Measurements from ENCODE around the gene LPO.

The LPO gene

GRCh38 chr17:58228679-58229078 lies 9.7 kb upstream of the LPO start:
- H3K4me3 ChIP-seq (ENCODE audit: low read depth, low read length) = no peak overlapping the region

- H3K4me3 ChIP-seq (ENCODE audit: low read depth, low read length) = no peak overlapping the region
Observed at GRCh38 chr17:58229384-58229783, 9.0 kb upstream of the LPO start.

DNA sequence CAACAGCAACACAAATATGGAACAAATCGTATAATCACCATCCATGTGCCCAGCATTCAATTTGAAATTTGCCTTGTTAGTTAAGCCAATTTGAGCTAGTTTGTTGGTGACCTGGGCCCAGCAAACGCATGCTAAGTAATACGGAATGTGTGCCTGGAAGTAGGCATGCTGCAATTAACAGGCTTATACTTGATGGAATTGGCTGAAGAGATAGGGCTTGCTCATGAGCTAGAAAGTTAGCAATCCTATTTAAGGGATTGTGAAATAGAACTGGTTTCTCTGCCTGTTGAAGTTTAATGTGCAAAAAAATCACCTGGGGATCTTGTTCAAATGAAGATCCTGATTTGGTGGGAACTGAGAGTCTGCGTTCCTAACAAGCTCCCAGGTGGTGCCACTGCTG lies 8.5 kb upstream of the LPO start:
- H3K4me3 ChIP-seq (ENCODE audit: low read depth, low read length) = no peak overlapping the region

- no peak overlapping the region for H3K4me3 ChIP-seq (ENCODE audit: low read depth, low read length)
Observed at GRCh38 chr17:58231641-58232040, 6.7 kb upstream of the LPO start.

DNA sequence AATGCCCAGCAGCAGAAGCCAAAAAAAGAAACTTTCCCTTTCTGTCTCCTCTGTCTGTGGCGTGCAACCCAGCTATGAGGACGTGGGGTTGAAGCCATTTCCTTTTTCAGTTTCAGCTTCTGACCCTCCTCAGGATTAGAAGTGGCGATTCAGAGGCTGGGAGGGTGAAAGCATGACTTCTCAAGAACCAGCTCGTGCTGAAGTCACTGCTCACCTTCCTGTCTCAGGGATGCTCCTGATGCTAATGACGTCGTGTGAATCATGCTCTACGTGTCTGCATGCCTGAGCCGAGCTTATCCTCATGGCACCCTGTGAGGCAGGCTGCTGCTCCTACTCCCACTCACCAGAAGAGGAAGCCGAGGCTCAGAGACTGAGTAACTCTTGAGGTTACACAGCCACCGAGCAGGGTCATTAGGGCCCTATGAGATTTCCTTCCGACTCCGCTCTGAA lies 5.7 kb upstream of the LPO start:
- H3K4me3 ChIP-seq (ENCODE audit: low read depth, low read length) = no peak overlapping the region

- no peak overlapping the region for H3K4me3 ChIP-seq (ENCODE audit: low read depth, low read length)
Observed at GRCh38 chr17:58233543-58233942, 4.8 kb upstream of the LPO start.

DNA sequence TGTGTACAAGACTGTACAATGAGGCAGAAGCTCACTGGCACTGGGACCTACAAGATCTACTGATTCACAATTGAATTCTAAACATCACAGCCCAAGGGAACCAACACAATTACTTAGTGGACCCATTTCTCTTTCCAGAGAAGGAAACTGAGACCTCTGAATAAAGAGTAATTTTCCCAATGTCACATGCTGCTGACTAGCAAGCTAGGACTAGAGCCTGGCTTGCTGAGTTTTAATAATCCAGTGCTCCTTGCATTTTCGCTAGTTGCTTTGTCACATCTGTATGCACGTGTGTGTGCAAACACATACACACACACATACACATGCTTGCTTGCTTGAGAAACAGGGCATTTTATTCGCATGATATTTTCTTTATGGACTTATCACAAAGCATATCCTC lies 3.9 kb upstream of the LPO start:
- H3K4me3 ChIP-seq (ENCODE audit: low read depth, low read length) = no peak overlapping the region

DNA sequence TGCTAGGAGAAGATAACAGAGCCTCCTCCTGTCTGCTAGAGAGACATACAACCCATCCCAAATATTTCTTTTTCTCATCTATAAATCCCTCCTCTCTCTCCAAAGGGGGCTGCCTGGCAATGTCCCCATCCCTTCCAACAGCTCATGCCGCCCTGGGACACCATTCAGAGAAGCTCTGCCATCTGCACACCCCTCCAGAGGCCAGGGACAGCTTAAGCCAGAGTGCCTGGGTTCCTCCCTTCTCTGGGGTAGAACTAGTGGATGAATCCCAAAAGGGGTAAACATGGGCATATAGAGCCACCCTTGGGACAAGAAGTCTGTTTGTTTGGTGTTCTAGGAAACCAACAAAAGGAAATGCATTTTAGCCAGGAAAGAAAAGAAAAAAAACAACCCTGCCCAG lies 2.6 kb upstream of the LPO start:
- no peak overlapping the region for H3K4me3 ChIP-seq (ENCODE audit: low read depth, low read length)

- H3K4me3 ChIP-seq (ENCODE audit: low read depth, low read length) = no peak overlapping the region
Observed at GRCh38 chr17:58236394-58236793, 2.0 kb upstream of the LPO start.

DNA sequence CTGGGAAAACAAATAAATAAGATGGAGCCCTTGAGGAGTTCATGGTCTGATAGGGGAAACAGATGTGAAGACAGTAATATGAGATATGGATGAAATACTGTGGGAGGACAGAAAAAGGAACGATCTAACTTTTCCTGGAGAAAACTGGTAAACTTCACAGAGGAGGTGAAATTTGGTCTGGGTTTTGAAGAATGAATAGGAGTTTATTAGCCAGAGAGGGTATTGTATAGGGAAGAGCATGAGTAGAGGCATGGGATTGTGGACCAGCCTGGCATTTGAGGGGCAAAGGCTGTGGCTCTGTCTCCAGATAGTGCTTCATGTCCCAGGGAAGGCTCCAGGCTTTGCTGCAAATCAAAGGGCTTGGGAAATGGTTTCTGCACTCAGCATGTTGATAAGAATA lies 1.6 kb downstream of the LPO start:
- H3K4me3 ChIP-seq (ENCODE audit: low read depth, low read length) = no peak overlapping the region

DNA sequence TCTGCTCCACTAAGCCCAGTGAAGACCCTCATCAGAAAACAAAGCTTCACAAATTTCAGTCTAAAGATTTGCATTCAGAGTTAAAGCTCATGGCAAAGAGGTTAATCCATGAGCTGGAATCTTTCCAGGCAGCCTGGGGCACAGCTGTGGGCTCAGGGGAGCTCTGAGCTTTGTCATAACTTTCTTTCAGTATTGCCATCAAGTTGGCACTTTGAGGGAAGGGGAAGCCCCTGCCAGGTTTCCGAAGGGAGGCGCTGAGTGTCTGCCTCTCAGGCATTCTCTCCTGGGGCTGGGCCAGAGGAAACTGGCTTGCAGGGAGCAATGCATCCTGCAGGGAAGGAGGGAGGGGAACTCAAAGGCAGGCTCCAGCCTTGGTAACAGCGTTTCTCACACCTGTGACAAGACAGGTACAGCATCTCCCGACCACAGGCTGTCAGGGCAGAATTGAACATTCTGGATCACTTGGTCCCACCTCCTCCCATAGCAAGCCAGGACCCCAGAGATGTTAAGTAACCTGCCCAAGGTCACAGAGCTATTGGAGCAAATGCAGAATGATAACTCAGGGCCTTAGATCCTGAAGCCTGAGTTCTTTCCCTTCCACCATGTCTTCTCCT lies 3.9 kb downstream of the LPO start:
- H3K4me3 ChIP-seq (ENCODE audit: low read depth, low read length) = no peak overlapping the region

GRCh38 chr17:58244963-58245362 lies 6.6 kb downstream of the LPO start:
- no peak overlapping the region for H3K4me3 ChIP-seq (ENCODE audit: low read depth, low read length)

DNA sequence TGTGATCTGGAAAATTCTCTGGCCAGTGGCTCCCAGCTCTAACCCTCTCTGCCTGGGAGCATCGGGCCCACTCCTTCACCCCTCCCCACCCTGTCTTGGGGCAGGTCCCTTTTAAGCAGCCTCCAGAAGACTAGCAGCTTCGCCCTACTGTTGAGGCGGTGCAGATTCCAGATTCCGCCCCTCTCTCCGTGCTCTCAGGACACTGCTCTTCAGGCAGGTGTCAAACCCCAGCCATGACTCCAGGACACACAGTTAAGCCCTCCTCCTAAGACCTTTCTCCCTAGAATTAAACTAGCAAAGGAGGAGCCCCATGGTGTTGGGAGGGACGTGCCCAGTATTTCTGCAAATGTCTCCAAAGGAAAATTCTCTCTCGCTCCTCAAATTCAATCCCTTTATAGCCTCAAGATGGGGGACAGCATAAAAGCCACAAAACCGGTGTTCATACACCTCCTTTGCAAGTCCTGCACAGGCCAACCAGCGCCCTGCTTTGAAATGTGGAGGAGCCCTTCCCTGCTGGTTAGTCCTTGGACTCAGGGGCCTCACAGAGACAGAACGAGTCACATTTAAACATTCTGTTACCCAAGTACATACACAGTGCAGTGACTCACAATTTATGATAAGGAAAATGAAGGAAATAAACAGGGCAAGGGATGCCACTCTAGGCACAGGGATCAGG lies 7.2 kb downstream of the LPO start:
- no peak overlapping the region for H3K4me3 ChIP-seq (ENCODE audit: low read depth, low read length)

DNA sequence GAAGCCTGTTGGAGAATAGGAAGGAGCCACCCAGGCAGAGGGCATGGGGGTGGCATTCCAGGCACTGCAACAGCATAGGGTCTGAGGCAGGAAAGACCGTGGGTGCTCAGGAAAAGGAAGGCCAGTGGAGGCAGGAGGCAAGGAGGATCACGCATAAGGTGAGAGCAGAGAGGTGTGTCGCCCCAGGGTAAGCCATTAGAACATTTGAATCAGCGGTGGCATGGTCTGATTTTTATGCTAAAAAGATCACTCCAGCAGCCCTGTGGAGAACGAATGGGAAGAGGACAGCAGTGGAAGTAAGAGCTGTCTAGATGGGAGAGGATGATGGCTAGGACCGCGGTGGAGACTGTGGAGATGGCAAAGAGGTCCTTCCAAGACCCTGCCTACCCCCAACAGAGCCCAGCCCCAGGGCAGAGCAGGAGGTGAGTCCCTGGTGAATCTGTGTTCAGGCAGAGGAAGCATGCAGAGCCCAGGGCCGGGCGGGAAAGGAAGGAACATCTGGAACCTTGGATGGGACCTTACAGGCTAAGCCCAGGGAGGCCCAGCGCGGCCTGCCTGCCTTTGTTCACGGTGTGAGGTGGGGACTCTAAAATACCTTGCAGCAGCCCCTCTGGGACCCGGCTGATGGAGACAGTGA lies 7.8 kb downstream of the LPO start:
- H3K4me3 ChIP-seq (ENCODE audit: low read depth, low read length) = no peak overlapping the region

DNA sequence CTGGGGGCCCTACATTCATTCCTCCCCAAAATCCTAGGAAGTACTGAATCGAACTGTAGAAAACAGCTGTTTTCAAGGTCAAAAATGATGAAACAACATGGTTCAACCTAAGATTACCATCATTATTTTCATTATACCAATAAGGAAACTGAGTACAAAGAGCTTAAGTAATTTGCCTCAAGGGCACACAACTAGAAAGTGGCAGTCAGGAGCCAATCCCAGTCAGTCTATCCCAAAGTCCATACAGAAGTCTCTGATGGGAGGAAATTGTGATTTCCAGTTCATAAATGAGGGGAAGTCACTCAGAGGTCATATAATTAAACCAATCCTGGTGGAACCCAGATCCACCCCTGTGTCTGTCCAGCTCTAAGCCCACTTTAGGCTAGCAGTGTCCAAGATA lies 8.4 kb downstream of the LPO start:
- H3K4me3 ChIP-seq (ENCODE audit: low read depth, low read length) = no peak overlapping the region

- H3K4me3 ChIP-seq (ENCODE audit: low read depth, low read length) = no peak overlapping the region
Observed at GRCh38 chr17:58247511-58248363, 9.4 kb downstream of the LPO start.

- H3K4me3 ChIP-seq (ENCODE audit: low read depth, low read length) = no peak overlapping the region
Observed at GRCh38 chr17:58248955-58249269, 10.5 kb downstream of the LPO start.

DNA sequence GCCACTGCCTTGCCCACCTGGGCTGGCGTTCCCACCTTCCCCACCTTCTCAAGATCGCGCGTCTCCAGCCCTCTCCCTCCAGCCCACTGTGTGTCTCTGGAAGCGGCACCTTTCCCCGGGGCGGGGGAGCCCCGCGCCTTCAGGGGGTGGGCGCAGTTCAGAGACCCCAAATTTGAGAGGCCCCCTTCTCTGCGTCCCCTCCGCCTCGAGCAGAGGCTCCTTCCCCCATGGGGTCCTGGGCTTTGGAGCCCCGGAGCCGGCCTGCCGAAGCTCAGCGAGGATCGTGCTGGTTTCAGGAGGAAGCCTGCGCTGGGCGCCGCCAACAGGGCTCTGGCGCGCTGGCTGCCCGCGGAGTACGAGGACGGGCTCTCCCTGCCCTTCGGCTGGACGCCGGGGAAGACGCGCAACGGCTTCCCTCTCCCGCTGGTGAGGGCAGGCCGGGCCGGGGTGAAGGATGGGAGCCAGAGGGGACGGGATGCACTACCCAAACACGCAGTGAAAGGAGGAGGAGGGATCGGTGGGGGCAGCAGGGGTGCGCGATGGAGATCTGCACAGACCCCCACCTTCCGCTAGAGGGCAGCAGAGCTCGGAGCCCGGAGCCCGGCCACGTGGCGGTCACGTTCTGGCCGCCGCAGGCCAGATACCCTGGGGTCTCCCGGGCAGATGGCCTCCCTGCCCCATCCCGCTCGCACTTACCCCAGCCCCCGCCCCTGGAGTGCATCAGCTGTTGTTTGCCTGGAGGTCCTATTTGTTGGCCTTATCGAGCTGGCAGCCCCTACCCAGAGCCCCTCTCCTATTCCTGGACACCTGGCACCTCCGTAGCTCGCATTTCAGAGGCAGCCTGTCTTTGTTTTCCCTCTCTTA lies 11.1 kb downstream of the LPO start:
- peak overlapping the region; percentile 25 for H3K4me3 ChIP-seq (ENCODE audit: low read depth, low read length)

DNA sequence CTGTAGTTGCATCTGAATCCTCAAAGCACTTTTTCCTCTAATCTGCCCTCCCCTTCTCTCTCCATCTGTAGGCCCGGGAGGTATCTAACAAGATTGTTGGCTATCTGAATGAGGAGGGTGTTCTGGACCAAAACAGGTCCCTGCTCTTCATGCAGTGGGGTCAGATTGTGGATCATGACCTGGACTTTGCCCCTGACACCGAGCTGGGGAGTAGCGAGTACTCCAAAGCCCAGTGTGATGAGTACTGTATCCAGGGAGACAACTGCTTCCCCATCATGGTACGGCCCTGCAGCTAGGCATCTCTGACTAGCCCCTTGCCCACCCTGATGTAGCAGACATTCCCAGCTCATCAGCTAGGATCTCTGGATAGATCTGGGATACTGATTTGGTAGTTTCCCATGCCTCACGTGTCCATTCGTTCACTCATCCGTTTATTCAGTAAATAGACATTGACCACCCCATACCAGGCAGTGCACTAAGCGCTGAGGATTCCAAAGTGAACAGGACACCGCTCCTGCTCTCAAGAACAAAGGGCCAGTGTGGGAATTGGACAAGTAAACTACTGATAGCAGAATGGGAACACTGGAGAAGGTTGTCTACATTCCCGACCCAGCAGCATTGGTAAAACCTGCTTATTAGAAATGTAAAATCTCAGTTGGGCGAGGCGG lies 12.1 kb downstream of the LPO start:
- no peak overlapping the region for H3K4me3 ChIP-seq (ENCODE audit: low read depth, low read length)

DNA sequence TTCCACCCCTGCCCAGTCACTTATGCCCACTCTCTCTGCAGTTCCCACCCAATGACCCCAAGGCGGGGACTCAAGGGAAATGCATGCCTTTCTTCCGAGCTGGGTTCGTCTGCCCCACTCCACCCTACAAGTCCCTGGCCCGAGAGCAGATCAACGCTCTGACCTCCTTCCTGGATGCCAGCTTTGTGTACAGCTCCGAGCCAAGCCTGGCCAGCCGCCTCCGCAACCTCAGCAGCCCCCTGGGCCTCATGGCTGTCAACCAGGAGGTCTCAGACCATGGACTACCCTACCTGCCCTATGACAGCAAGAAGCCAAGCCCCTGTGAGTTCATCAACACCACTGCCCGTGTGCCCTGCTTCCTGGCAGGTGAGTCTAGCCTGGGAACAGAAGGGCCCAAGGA lies 13.8 kb downstream of the LPO start:
- no peak overlapping the region for H3K4me3 ChIP-seq (ENCODE audit: low read depth, low read length)

Measured in iPS-11a (cell line).